Measurements from ENCODE around the gene TBKBP1.

The TBKBP1 gene

DNA sequence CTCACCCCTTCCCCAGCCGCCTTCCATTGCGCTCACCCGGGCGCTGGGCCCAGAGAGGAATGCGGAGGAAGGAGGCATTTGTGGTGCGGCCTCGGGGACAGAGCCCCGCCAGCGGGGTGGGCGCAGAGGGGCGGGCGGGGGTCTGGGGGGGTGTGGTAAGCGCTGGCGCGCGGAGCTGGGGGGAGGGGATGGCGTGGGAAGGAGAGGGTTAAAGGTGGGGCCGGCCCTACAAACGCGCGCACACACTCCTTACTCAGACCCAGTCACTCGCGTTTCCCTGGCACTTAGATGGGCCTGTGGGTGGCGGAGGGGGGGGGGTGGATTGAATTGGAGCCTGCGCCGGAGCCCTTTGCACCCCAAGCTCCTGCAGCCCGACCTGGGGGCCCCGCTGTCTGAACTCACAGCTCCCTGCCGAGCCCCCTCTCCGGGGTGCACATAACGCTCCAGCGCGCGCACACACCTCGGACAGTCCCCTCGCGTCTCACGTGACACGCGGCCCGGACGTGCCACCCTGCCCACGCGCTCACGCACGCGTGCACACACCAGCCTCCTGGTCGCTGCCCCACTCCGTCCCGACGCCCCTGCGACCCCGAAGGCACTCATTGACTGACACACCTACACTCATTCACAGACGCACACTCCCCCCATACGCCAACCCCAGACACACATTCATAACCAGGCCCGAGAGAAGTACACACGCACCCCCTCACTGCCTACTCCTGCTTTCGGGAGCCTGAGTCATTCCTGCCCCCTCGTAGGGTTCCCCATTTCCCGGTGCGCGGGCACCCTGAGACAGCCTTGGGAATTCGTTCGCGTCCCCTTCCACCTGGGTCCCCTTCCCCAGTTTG, 844 bp downstream of the TBKBP1 start:
- DNase-seq (ENCODE audit: low read depth): peak; percentile 62
- TF ChIP-seq, protein P1, sequence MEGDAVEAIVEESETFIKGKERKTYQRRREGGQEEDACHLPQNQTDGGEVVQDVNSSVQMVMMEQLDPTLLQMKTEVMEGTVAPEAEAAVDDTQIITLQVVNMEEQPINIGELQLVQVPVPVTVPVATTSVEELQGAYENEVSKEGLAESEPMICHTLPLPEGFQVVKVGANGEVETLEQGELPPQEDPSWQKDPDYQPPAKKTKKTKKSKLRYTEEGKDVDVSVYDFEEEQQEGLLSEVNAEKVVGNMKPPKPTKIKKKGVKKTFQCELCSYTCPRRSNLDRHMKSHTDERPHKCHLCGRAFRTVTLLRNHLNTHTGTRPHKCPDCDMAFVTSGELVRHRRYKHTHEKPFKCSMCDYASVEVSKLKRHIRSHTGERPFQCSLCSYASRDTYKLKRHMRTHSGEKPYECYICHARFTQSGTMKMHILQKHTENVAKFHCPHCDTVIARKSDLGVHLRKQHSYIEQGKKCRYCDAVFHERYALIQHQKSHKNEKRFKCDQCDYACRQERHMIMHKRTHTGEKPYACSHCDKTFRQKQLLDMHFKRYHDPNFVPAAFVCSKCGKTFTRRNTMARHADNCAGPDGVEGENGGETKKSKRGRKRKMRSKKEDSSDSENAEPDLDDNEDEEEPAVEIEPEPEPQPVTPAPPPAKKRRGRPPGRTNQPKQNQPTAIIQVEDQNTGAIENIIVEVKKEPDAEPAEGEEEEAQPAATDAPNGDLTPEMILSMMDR (conservative IDR thresholded peaks at IDR 0.05; ENCODE audit: low read length): no peak
- H3K4me3 ChIP-seq (ENCODE audit: low read length): peak overlapping the region; percentile 65

DNA sequence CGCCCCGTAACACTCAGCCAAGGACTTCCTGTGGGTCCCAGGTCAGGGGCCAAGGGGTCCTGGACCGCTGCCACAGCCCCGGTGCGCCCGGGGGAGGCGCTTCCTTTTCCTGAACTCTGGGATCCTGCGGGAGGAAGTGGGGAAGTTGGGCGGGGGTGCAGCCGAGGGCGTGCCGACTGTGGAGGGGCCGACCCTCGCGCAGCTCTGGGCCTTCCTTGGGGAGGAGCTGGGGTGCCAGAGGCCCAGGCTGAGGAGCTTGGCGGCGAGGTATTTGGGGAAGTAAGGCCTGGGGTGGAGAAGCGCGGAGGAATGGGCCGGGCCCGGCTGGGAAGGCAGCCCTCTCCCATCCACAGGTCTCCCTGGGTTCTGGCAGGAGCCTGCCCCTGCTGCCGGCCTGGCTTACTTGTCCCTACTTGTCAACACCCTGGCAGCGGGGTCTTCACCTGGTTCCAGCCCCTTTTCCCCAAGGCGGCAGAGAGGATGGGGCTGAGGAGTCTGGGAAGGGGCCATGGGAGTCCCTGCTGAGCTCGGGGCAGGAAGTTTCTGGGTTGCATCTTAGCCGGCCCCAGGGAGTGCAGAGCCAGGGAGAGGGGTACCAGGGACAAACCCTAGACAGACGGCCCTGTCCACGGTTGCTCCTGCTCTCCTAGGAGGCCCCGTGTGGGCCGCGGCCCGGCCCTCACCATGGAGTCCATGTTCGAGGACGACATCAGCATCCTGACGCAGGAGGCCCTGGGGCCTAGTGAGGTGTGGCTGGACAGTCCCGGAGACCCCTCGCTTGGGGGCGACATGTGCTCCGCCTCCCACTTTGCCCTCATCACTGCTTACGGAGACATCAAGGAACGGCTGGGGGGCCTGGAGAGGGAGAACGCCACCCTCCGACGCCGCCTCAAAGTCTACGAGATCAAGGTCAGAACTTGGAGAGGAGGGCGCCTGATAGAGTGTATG, 1.7 kb downstream of the TBKBP1 start:
- peak overlapping the region; percentile 65 for H3K4me3 ChIP-seq (ENCODE audit: low read length)
- TF ChIP-seq, protein P1 (conservative IDR thresholded peaks at IDR 0.05; ENCODE audit: low read length): no peak
- DNase-seq (ENCODE audit: low read depth): no peak

DNA sequence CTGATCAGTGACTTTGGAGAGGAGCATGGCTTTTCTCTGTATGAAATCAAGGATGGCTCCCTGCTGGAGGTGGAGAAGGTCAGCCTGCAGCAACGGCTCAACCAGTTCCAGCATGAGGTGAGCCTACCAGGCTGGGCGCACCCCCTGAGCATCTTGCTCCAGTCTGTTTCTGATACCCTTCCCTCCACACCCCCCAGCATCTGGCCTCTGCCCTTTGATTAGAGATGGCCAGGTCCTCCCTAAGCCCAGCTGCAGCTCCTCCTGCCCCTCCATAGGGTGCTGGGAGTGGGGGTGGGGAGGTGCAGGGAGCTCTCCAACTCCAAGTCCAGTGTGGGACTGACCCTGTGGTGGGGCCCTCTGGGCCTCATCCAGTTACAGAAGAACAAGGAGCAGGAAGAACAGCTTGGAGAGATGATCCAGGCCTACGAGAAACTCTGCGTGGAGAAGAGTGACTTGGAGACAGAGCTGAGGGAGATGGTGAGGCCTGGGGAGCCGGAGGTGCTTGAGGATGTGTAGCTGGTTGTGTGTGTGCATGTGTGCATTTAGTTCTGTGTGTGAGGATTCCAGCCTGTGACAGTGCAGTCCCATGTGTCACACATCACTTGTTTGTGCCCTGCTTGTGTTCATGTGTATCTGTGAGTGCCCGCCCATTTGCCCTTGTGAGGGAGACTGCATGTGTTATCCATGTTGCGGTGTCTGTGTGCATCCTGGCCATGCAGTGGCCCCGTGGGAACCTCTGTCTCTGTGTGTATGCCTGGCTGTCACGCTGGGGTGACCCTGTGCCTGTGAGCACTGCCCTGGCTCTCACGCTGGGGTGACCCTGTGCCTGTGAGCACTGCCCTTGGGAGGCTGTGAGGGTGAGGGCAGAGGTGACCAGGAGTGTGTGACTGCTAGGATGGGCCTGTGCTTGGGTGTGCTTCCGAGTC, 3.0 kb downstream of the TBKBP1 start:
- TF ChIP-seq, protein P1 (conservative IDR thresholded peaks at IDR 0.05; ENCODE audit: low read length): no peak
- H3K4me3 ChIP-seq (ENCODE audit: low read length): no peak overlapping the region
- no peak for DNase-seq (ENCODE audit: low read depth)

DNA sequence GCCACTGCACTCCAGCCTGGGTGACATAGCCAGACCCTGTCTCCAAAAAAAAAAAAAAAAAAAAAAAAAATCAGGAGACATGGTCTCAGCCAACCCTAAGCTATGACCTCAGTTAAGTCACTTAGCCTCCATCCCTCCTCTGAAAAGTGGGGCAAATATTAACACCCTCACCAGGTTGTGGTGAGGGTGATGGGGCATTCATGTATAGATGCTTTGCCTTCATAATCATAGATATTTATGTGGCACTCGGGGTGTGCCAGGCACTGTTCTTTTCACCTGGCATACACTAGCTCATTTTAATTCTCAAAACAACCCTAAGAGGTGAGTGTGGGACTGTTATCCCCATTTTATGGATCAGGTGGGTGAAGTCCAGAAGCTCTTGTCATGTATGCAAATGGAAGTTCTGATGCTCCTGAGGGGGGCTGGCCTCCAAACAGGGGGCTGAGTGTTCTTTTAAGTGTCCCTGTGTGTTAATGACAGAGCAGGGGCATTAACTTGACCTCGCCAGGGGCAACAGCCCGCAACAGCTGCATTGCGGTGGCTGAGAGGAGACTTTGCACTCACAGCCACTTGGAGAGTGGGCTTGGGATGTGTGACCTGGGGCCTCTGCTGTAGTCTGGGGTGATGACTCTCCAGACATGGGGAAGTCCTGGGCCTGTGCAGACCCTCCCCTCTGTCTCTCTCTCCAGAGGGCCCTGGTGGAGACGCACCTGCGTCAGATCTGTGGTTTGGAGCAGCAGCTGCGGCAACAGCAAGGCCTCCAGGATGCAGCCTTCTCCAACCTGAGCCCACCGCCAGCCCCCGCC, 4.1 kb downstream of the TBKBP1 start:
- no peak overlapping the region for H3K4me3 ChIP-seq (ENCODE audit: low read length)
- TF ChIP-seq, protein P1 (conservative IDR thresholded peaks at IDR 0.05; ENCODE audit: low read length): no peak
- DNase-seq (ENCODE audit: low read depth): no peak

DNA sequence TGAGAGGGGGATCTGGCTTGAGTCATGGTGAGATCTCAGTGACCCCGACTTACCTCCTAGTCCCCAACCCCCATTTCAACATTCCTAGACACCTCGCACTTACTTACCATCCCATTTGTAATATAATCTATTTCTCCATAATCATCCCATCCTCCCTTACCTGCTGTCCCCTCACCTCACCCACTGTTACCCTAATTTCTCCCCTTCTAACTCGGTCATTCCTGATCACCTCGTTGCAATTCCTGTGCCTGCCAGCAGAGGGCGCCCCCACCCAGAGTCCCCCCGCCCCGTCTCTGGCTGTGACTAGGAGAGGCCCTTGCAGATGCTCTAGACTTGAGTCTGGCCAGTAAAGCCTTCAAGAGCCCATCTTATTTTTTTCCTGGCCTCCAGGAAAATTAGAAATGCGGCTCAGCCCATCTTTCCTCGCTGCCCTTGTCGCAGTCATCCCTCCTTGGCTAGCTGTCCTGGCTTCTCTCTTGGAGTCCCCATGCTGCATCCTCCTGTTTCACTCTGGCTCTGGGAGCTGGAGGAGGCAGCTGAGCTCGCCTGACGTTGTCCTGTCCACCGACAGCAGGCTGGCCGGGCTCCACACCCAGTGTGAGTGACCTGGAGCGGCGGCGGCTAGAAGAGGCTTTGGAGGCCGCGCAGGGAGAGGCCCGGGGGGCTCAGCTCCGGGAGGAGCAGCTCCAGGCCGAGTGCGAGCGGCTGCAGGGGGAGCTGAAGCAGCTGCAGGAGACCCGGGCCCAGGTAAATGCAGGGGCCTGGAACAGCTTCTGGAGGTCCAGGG, 5.0 kb downstream of the TBKBP1 start:
- peak; percentile 37 for DNase-seq (ENCODE audit: low read depth)
- TF ChIP-seq, protein P1 (conservative IDR thresholded peaks at IDR 0.05; ENCODE audit: low read length): peak; percentile 81
- no peak overlapping the region for H3K4me3 ChIP-seq (ENCODE audit: low read length)
